ENCODE measurements around the gene KLHL15.

The KLHL15 gene

GRCh38 chrX:23952391-23952790 is 74.6 kb downstream of the KLHL15 start:
- no peak for DNase-seq (ENCODE audit: low read depth, low spot score)

GRCh38 chrX:23945206-23945605 is 81.8 kb downstream of the KLHL15 start:
- DNase-seq (ENCODE audit: low read depth, low spot score): no peak

- no peak for DNase-seq (ENCODE audit: low read depth, low spot score)
Observed at GRCh38 chrX:23944234-23944633, 82.8 kb downstream of the KLHL15 start.

- no peak for DNase-seq (ENCODE audit: low read depth, low spot score)
Observed at GRCh38 chrX:23939203-23939602, 87.8 kb downstream of the KLHL15 start.

GRCh38 chrX:23938690-23939089 is 88.3 kb downstream of the KLHL15 start:
- no peak for DNase-seq (ENCODE audit: low read depth, low spot score)

- DNase-seq (ENCODE audit: low read depth, low spot score): peak; percentile 2
Observed at GRCh38 chrX:23937100-23937499, 89.9 kb downstream of the KLHL15 start.

GRCh38 chrX:23936180-23936579 is 90.8 kb downstream of the KLHL15 start:
- DNase-seq (ENCODE audit: low read depth, low spot score): no peak

- DNase-seq (ENCODE audit: low read depth, low spot score): no peak
Observed at GRCh38 chrX:23935106-23935505, 91.9 kb downstream of the KLHL15 start.

All from astrocyte of the hippocampus (primary cell).